GM12874 (cell line): ENCODE results near the gene AGMO.

Source experiments
- TF ChIP-seq, protein P1 (sequence below): IDR thresholded peaks from 2 replicates; pipeline ENCODE4 v1.5.1; 2011; ENCODE audit warnings: low read depth, mild to moderate bottlenecking, control low read depth, low read length, moderate library complexity; ENCODE audit not compliant: insufficient read depth

The AGMO gene

DNA sequence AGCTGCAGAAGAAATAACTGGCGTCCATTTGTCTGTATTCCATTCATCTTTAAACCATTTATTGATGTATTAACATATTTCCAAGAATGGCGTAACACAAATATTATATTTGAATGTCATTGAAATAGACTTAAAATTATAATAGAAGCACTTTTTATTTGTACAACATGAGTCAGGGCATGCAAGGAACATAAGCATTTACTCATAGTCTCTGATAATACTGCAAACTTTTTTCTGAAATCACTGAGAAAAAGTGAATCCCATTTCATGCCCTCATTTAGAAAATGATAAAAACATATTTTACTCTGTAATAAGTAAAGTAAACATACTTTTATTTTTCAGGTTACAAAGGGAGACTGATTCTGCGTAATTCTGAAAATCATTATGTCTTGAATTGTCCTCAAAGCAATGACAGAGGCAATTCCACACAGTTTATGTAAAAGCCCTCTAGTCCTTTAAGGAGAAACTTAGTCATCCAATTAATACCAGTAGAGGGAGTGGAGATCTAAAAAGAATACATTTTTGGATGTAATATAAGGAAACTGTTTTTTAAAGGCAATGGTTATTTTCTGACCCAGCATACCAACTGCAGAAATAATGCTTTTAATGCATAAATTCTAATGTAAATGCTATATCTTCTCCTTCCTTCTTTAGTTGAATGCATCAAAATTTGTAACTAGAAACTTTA, 58.1 kb downstream of the AGMO start:
- TF ChIP-seq, protein P1, sequence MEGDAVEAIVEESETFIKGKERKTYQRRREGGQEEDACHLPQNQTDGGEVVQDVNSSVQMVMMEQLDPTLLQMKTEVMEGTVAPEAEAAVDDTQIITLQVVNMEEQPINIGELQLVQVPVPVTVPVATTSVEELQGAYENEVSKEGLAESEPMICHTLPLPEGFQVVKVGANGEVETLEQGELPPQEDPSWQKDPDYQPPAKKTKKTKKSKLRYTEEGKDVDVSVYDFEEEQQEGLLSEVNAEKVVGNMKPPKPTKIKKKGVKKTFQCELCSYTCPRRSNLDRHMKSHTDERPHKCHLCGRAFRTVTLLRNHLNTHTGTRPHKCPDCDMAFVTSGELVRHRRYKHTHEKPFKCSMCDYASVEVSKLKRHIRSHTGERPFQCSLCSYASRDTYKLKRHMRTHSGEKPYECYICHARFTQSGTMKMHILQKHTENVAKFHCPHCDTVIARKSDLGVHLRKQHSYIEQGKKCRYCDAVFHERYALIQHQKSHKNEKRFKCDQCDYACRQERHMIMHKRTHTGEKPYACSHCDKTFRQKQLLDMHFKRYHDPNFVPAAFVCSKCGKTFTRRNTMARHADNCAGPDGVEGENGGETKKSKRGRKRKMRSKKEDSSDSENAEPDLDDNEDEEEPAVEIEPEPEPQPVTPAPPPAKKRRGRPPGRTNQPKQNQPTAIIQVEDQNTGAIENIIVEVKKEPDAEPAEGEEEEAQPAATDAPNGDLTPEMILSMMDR = no peak

DNA sequence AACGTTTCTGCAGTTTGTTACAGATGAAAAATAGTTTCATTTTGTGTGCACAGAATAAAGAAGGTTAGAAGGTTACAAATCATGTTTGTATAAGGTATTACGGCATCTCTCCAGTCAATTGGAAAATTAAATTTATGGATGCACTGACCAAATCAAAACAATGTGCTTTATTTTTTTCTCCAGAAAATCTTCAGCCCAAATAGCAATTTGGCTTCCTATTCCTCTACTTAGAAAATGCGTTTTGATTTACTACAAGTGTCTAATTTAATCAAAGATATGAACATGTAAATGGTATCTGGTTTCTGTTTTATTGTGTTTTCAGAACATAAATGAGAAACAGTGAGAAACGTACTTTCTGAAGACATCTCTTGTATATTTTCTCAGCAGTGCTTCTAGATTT, 63.4 kb downstream of the AGMO start:
- TF ChIP-seq, protein P1 = no peak

DNA sequence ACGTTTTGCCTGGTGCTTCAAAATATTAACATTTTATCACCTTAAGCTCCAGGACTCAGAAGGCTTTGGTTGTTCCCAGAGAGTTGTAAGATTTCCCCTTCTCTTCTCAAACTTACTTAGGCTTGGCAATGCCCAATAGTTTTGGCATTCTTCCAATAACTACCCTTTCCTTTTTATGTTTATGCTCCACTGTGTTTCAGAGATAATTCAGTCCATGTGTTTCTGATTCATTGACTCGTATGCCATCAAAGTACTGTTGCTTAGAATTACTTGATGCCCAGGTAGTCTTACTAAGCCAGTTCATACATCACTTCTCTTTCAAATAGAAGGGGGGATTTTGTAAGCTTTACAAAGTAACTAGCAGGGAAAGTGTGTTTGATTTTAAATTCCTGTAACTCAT, 66.6 kb downstream of the AGMO start:
- TF ChIP-seq, protein P1 = no peak

DNA sequence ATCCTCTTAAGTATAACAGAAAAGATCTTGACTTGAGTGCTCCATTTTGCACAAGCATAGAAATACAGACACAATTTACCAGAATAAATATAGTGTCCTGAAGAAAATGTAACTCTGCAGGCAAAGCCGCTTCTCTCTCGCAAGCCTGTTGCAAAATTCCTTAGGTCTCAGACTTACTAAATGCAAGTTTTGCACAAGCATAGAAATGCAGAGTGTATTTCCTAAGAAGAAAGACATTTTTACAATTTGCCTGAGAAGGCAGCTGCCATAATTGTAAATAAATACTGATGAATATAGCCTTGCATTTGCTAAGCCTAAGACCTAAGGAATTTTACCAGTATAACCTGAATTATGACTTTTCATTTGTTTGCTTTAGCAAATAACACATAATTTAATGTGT, 67.1 kb downstream of the AGMO start:
- TF ChIP-seq, protein P1 = no peak

DNA sequence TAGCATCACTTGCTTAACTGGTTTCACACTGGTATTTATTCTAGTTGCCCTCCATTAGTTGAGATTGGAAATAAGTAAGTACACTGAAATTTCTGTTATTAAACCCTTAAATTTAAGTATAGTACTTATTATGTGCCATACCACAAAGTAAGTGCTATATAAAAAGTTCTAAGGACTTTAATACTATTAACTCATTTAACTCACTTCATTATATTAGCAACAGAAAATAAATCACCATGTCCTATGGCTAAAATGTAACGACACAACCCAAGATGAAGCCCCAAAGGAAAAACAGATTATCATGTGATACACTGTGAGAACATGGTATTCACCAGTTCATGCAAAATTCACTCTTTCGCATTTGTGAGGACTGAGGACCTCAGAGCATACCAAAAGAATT, 70.5 kb downstream of the AGMO start:
- TF ChIP-seq, protein P1 = no peak

DNA sequence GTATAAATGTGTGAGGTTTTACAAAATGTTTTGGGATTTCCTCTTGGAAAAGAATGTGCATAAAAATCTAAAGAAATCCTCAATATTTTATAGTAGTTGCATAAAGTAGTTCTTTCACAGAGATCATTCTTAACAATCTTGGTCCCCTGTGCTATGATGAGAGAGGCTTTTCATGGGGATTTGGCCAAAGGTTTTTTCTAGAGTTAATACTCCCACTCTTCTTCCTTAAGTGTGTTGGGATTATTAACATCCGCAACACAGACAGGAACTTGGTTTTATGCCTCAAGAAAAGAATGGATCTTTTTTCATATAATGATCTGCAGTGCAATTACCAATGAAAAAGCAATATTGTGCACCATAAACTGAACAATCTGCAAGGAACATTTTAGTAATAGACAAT, 71.5 kb downstream of the AGMO start:
- TF ChIP-seq, protein P1 = no peak

DNA sequence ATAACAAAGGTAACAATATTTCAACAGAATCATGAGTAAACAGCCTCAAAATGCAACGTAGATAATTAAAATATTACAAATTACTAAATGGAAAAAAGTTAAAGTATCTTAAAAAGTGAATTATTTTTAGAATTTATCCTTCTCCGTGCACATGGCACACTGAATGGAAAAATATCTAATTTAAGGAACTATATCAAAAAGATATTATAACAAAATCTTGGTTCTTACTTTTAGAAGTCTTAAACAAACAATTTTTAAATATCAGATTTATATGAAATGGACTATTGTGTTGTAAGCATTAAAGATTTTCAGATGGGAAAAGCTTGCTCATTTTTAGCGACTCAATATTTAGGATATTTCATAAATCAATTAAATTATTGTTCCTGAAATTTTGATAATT, 72.0 kb downstream of the AGMO start:
- TF ChIP-seq, protein P1 = no peak
